Right lobe of liver (tissue), 4 donors: ENCODE data around the gene PTPRN2.

ENCODE experiments used
- POLR2A ChIP-seq: fragments of 450-650 bp; IDR thresholded peaks from one replicate; pipeline ENCODE4 v1.6.1; 2017; ENCODE audit warnings: antibody characterized with exemption, mild to moderate bottlenecking
- TF ChIP-seq, protein P1 (sequence below), 4 donors: fragments of 200-600 bp in 3 of 4; fragments of 450-650 bp in 1 of 4; IDR thresholded peaks; one replicate each; pipeline versions ENCODE4 v1.5.1 to v1.8.0; 2016 to 2022; ENCODE audit warnings: antibody characterized with exemption in 4 of 4, mild to moderate bottlenecking in 2 of 4
- donor health status: DM: no; HTN: no; CAD: no.
- donor health status: DM: no; HTN: no; CAD: no.
- donor health status: DM: no; HTN: yes; CAD: no.

DNA sequence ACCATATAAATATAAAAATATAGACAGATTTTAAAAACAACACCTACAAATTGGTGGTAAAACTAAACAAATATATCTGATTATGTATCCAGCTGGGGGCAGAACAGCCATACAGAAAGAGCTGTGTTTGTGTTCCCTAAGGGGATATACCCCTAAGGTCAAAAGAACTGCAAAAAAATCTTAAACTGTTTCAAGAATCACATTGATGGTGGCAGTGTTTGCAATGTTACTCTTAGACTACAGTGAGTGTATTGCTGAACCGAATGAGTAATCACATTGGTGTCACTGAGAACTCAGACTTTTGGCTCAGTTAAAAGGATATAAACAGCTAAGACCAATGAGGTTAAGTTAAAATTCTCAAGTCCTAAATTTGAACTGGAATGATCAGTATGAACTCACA lies 27.1 kb upstream of the PTPRN2 start:
- TF ChIP-seq, protein P1, sequence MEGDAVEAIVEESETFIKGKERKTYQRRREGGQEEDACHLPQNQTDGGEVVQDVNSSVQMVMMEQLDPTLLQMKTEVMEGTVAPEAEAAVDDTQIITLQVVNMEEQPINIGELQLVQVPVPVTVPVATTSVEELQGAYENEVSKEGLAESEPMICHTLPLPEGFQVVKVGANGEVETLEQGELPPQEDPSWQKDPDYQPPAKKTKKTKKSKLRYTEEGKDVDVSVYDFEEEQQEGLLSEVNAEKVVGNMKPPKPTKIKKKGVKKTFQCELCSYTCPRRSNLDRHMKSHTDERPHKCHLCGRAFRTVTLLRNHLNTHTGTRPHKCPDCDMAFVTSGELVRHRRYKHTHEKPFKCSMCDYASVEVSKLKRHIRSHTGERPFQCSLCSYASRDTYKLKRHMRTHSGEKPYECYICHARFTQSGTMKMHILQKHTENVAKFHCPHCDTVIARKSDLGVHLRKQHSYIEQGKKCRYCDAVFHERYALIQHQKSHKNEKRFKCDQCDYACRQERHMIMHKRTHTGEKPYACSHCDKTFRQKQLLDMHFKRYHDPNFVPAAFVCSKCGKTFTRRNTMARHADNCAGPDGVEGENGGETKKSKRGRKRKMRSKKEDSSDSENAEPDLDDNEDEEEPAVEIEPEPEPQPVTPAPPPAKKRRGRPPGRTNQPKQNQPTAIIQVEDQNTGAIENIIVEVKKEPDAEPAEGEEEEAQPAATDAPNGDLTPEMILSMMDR (IDR thresholded peaks at IDR 0.05), result no peak
- no peak for TF ChIP-seq POLR2A
